Measurements from ENCODE around the gene KDM8.
A peak's percentile ranks its signal among the peaks of the same experiment; 100 is the strongest.

KDM8 gene

DNA sequence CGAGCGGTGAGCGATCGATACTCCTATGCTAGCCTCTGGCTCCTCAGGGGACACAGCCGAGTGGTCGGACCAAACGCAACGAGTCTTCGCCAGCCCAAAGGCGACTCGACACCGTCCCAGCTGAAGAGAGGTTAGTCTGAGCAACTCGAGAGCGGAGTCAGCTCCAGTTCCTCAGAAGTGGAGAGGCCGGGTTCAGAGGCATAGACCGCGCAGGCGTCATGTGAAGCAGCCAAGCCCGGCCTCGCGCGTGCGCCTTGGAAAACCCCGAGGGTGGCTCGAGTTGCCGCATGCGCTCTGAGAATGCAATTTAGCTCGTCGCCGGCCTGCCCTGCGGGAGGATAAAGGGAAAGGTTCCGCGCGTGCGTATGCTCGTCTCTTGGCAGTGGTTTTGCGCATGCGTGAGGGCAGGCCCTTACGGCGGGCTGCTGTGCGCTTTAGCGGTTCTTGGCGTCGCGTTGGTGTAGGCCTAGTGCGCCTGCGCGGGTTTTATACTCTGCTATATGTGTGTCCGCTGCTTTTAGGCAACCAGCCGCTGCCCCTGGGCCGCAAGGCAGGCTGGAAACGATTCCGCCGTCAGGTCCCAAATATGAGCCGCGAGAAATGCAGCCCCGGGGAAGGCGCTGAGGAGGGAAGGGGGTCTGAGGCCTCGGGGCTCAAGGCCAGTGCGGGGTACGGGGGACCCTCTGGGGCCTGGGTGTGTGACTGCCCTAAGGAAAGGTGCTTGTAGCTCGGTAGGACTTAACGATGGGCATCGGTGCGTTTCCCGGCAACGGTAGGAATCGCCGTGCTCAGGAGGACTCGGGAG lies at the start of gene KDM8:
TSS of gene KDM8 (plus strand) at position 20 of the 805 bp plus-strand sequence. CDS start 6,598 bp downstream, outside the sequence.
- DNase-seq = peak; percentile 97 to 99 (median 99)

GRCh38 chr16:27154705-27155521 lies 48.4 kb upstream of the KDM8 start:
- DNase-seq = peak; percentile 44 to 72 (median 66)

DNA sequence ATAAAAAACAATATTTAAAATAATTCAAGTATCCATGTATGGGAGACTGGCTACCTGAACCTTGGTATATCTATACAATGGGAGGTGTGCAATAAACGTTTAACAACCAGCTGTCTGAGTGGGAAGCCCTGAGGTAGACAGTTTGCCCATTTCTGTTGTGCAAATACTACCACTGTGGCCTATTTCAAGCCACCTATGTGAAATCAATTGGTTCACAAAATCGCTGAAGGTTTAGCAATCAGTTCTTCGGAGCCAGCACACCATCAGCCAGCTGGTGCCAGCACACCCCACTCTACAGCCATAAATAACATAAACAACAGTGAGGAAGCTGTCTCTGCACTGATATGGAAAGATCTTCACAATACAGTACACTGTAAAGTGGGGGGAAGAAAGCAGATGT lies 46.7 kb upstream of the KDM8 start:
- DNase-seq = no peak

DNA sequence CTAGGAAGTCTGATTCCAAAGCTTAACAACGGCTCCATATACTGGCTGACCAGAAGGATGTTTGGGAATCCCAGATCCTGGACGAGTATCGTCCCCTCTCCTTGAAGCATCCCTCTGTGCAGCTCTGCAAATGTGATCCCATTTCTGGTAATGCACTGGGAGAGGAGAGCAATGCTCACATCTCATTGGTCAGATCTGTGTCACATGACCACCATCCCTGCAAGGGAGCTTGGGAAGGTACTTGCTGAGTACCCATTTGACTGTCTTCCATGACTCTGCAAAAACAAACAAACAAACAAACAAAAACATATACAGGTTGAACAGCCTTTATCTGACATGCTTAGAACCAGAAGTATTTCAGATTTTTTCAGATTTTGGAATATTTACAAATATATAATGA lies 41.9 kb upstream of the KDM8 start:
- DNase-seq = no peak

- no peak for DNase-seq
Observed at GRCh38 chr16:27164352-27164751, 39.0 kb upstream of the KDM8 start.

GRCh38 chr16:27165576-27165975 lies 37.8 kb upstream of the KDM8 start:
- DNase-seq = no peak

DNA sequence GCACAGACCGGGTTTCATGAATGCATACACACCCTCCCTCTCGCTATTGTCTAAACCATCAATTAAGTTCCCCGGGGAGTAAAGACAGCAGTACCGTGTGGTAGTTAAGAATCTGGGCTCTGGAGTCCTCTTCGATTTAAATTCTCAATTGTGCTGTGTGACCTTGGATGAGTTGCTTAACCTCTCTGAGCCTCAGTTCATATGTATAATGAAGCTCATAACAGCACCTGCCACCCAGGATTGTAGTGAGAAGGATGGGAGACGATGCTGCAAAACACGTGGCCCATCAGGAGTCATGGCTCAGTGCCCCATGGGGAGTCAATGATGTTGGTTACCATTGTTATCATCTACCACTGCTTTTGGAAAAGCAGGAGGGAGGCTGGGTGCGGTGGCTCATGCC lies 34.5 kb upstream of the KDM8 start:
- DNase-seq = no peak

DNA sequence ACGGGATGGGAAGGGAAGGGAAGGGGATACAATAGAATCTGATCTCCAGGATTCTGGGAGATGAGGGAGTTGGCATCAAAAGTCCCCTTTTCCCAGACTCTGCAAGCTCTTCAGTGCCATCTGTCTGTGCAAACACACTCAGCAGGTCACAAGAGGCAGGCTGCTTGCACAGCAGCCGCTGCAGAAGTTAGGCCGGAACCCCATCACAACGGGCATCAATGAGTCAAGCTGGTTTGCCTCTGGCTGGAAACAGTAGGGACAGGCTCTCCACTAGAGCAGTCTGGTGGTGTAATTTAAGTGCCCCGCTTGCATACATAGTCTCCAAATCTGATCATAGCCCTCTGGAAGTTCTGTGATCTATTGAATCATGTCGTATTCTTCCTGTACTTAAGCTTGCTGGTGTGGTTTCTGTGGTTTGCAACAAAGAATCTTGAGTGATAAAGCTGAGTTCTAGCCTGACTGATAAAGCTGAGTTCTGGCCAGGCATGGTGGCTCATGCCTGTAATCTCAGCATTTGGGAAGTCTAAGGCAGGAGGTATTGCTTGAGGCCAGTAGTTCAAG lies 33.7 kb upstream of the KDM8 start:
- peak; percentile 15 to 62 (median 36) for DNase-seq

GRCh38 chr16:27171584-27171983 lies 31.7 kb upstream of the KDM8 start:
- no peak for DNase-seq

DNA sequence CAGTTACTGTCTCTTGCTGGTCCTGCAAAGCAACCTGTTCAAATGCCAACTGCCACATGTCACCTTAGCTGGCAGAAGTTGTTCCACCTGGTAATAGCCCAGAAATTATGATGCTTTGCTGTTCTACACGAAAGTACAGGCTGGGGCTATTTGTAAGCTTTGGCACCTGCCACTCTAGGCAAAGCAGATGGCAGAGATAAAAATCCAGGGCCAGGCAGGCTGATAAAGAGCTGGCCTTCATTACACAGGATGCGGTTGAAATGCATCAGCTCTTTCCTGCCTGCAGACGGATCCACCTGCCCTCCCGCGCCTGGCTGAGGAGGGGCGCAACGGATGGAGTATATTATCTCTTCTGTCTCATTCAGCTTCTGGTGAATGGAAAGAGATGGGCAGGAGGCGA lies 29.3 kb upstream of the KDM8 start:
- DNase-seq = peak in 2 of 4 experiments; percentile 17 to 25

- no peak for DNase-seq
Observed at GRCh38 chr16:27174798-27175197, 28.5 kb upstream of the KDM8 start.

GRCh38 chr16:27175888-27176287 lies 27.4 kb upstream of the KDM8 start:
- DNase-seq = no peak

- DNase-seq = no peak
Observed at GRCh38 chr16:27177031-27177774, 26.1 kb upstream of the KDM8 start.

DNA sequence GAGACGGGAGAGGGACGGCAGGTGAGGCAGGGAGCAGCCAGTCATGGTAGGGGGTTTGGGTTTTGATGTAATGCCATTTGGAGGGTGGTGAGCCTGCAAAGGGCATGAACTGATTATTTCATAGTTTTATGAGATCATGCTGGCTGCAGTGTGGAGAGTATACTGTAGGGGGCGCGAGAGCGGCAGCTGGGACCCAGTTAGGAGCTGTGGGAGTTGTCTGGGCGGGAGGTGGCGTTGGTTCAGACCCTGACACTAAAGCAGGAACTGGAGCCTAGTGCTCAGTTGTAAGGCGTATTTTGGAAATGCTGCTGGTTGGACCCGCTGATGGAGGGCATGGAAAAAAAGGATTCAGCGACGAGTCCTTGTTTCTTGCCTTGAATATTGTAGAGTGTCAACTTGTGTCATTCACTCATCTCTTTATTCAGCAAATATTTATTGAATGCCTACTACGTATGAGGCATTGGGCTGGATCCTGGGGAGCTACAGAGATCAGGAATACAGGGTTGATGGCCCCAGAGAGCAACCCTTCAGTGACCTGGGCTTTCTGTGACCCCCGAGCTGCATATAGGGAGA lies 23.7 kb upstream of the KDM8 start:
- DNase-seq = peak; percentile 21 to 81 (median 64)

GRCh38 chr16:27181019-27181790 lies 22.1 kb upstream of the KDM8 start:
- no peak for DNase-seq

DNA sequence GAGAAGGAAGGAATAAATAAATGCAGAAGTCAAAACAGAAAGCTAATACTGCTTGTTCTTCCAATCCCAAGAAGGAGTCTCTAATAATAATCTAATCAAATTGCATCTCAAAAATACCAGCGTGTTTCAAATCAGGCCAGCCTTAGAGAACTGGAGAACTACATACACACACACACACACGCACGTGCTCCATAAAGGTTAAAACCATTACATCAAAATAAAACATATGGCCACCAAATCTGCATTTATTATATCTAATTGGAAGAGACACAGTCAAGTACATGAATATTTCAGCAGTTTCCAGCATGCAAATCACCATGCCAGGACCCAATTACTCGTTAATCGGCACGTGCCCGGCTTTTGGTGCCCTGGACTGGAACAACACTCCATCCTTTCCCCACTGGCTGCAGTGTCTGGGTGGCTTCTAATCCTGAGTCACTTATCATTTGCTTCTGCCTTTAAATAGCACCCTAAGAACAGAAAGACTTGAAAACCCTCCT lies 20.4 kb upstream of the KDM8 start:
- DNase-seq = no peak

DNA sequence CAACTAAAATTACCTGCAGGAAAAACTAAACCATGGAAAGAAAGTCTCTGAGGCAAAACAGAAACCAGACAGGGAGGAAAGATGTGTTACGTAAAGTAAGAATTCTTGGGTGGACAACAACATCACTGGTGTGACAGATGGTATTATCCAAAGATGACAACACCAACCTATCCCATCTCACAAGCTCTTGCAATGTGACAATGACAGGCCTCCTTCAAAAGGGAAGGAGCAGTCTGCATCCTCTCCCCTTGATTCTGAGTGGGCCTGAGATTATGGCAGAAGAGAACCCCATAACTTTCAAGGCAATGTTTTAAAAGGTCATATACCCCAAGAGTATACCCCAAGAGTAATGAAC lies 17.6 kb upstream of the KDM8 start:
- no peak for DNase-seq

- no peak for DNase-seq
Observed at GRCh38 chr16:27188633-27189032, 14.7 kb upstream of the KDM8 start.

GRCh38 chr16:27189335-27189972 lies 13.9 kb upstream of the KDM8 start:
- no peak for DNase-seq

DNA sequence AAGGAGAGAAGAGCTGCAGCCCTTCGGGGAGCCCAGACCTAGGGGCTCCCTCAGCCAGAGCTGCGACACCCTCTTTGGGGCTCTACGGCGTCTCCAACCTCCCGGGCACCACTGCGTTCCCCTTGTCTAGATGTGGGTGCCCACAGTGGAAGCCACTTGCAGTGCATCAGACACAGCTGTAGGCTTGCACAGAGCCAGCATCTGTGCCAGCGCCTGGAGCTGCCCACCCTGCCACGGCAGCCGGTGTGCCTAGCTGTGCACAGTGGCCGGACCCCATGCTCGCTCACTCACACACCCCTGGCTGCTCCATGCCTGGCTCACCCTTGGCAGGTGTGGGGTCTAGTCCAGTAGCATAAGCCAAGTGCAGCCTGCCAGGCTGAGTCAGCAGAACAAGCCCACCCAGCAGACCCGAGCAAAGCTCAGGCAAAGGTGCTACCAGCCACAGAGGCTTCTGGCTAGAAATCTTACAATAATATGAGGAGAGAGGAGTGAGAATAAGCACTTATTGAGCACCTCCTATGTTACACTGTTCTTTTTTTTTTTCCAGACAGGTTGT lies 12.9 kb upstream of the KDM8 start:
- no peak for DNase-seq
